ENCODE measurements around the gene RRP15. TPM values are rescaled to one million over a fixed set of nuclear protein-coding genes. Genes with fewer than 3 reads are reported as not detected.

The RRP15 gene
- total and polyA plus RNA-seq, 2 of the 13 experiments (the other 11 are each of a cell fraction or from before 2014, with no cell fraction given), result 2.1 to 37.5 TPM

DNA sequence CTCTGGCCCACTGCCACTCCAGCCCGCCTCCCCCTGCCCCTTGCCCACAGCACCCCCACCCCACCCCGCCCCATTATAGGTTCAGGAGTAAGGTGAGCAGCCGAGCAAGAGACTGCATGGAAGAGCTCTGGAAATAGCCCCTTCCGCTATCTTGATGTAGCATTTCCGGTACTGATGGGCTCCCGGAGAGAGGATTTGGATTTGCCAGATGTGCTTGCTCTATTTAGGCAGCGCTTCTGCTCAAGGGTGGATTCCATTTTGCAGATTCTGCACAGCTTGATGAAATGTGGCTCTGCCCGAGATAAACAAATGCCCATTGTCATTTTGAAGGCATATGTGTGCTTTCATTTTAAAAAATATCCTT is 67.0 kb downstream of the RRP15 start:
- no peak overlapping the region for H3K4me2 ChIP-seq (ENCODE audit: low read depth, low read length)
- no peak overlapping the region for H2AFZ ChIP-seq (ENCODE audit: low read length)
- no peak for TF ChIP-seq PHF8 (CRISPR knock-in tag; IDR thresholded peaks at IDR 0.05)
- TF ChIP-seq ZKSCAN1 (IDR thresholded peaks at IDR 0.05; ENCODE audit: low read length), result no peak
- no peak for TF ChIP-seq ZFAT (CRISPR knock-in tag; conservative IDR thresholded peaks at IDR 0.05)
- TF ChIP-seq ZSCAN29 (CRISPR knock-in tag; conservative IDR thresholded peaks at IDR 0.05), result no peak
- no peak for TF ChIP-seq ZNF605 (CRISPR knock-in tag; IDR thresholded peaks at IDR 0.05)
- TF ChIP-seq ZNF484 (CRISPR knock-in tag; IDR thresholded peaks at IDR 0.05; ENCODE audit: borderline replicate concordance, low read depth), result no peak
- no peak for TF ChIP-seq MYC (CRISPR knock-in tag; IDR thresholded peaks at IDR 0.05; ENCODE audit: borderline replicate concordance)
- TF ChIP-seq NKX3-1 (CRISPR knock-in tag; IDR thresholded peaks at IDR 0.05), result no peak
- TF ChIP-seq MED13 (CRISPR knock-in tag; IDR thresholded peaks at IDR 0.05), result no peak
- TF ChIP-seq ZNF549 (CRISPR knock-in tag; IDR thresholded peaks at IDR 0.05), result no peak
- no peak for TF ChIP-seq RNF2 (conservative IDR thresholded peaks at IDR 0.05; ENCODE audit: low read depth)
- TF ChIP-seq, protein P1, sequence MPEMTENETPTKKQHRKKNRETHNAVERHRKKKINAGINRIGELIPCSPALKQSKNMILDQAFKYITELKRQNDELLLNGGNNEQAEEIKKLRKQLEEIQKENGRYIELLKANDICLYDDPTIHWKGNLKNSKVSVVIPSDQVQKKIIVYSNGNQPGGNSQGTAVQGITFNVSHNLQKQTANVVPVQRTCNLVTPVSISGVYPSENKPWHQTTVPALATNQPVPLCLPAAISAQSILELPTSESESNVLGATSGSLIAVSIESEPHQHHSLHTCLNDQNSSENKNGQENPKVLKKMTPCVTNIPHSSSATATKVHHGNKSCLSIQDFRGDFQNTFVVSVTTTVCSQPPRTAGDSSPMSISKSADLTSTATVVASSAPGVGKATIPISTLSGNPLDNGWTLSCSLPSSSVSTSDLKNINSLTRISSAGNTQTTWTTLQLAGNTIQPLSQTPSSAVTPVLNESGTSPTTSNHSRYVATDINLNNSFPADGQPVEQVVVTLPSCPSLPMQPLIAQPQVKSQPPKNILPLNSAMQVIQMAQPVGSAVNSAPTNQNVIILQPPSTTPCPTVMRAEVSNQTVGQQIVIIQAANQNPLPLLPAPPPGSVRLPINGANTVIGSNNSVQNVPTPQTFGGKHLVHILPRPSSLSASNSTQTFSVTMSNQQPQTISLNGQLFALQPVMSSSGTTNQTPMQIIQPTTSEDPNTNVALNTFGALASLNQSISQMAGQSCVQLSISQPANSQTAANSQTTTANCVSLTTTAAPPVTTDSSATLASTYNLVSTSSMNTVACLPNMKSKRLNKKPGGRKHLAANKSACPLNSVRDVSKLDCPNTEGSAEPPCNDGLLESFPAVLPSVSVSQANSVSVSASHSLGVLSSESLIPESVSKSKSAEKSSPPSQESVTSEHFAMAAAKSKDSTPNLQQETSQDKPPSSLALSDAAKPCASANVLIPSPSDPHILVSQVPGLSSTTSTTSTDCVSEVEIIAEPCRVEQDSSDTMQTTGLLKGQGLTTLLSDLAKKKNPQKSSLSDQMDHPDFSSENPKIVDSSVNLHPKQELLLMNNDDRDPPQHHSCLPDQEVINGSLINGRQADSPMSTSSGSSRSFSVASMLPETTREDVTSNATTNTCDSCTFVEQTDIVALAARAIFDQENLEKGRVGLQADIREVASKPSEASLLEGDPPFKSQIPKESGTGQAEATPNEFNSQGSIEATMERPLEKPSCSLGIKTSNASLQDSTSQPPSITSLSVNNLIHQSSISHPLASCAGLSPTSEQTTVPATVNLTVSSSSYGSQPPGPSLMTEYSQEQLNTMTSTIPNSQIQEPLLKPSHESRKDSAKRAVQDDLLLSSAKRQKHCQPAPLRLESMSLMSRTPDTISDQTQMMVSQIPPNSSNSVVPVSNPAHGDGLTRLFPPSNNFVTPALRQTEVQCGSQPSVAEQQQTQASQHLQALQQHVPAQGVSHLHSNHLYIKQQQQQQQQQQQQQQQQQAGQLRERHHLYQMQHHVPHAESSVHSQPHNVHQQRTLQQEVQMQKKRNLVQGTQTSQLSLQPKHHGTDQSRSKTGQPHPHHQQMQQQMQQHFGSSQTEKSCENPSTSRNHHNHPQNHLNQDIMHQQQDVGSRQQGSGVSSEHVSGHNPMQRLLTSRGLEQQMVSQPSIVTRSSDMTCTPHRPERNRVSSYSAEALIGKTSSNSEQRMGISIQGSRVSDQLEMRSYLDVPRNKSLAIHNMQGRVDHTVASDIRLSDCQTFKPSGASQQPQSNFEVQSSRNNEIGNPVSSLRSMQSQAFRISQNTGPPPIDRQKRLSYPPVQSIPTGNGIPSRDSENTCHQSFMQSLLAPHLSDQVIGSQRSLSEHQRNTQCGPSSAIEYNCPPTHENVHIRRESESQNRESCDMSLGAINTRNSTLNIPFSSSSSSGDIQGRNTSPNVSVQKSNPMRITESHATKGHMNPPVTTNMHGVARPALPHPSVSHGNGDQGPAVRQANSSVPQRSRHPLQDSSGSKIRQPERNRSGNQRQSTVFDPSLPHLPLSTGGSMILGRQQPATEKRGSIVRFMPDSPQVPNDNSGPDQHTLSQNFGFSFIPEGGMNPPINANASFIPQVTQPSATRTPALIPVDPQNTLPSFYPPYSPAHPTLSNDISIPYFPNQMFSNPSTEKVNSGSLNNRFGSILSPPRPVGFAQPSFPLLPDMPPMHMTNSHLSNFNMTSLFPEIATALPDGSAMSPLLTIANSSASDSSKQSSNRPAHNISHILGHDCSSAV (CRISPR knock-in tag; IDR thresholded peaks at IDR 0.05; ENCODE audit: borderline replicate concordance), result no peak
- TF ChIP-seq NFRKB (IDR thresholded peaks at IDR 0.05), result no peak
- TF ChIP-seq, protein P2, sequence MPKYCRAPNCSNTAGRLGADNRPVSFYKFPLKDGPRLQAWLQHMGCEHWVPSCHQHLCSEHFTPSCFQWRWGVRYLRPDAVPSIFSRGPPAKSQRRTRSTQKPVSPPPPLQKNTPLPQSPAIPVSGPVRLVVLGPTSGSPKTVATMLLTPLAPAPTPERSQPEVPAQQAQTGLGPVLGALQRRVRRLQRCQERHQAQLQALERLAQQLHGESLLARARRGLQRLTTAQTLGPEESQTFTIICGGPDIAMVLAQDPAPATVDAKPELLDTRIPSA (CRISPR knock-in tag; IDR thresholded peaks at IDR 0.05; ENCODE audit: borderline replicate concordance), result no peak
- no peak for TF ChIP-seq PAF1 (CRISPR knock-in tag; IDR thresholded peaks at IDR 0.05)
- no peak for TF ChIP-seq SP2 (CRISPR knock-in tag; IDR thresholded peaks at IDR 0.05)
- intact Hi-C loops (cut with micrococcal nuclease; ENCODE audit: unreplicated experiment) (no loop called here), in situ Hi-C loops (cut with HindIII; ENCODE audit: extremely low pct_ligation_motif_present, low pct_unique_long_range_greater_than_20kb) (loop anchor here (25.0 kb wide), 1 partner anchor 960 kb away; no protein-coding TSS in a partner anchor)
- H3K79me2 ChIP-seq (ENCODE audit: insufficient read depth, low read length), result no peaks in the 10 kb centered on the region
- H3K27me3 ChIP-seq (ENCODE audit: control insufficient read depth in 1 of 2, insufficient read depth in 2 of 2, low read length in 2 of 2), result peaks cover 0 to 16% of the 10 kb centered on the region in 2 experiments; a peak in 2 of 5 replicates
- CTCF ChIA-PET (ENCODE audit: low intra/inter-chr PET ratio, low total read pairs), result no interaction called here
- no peaks in the 10 kb centered on the region for H3K9me3 ChIP-seq (ENCODE audit: low read length)
- no peaks in the 10 kb centered on the region for H3K36me3 ChIP-seq (replicated peaks in 1 of 2; ENCODE audit: control insufficient read depth in 1 of 2, insufficient read depth in 2 of 2, low read length in 2 of 2)
- no TSS peak for BruUV-seq (replicated peaks)
- no peak overlapping the region for H3K4me3 ChIP-seq (replicated peaks in 1 of 3; ENCODE audit: insufficient read depth in 1 of 3, low read depth in 2 of 3, low read length in 3 of 3)
- POLR2A ChIA-PET, result no interaction called here
- H3K4me1 ChIP-seq (ENCODE audit: insufficient read depth, low read length), result peaks cover 6% of the 10 kb centered on the region
- no peak overlapping the region for H3K27ac ChIP-seq (ENCODE audit: extremely low read length, insufficient read depth, low read length)
- no peak overlapping the region for H3K9ac ChIP-seq (ENCODE audit: insufficient read depth, low read depth, low read length)
- no peak for FAIRE-seq
- no peak for DNase-seq (ENCODE audit: low spot score)
- H4K20me1 ChIP-seq (ENCODE audit: insufficient read depth, low read length), result no peaks in the 10 kb centered on the region
- WGBS (ENCODE audit: low lambda C conversion rate), result 58% methylated on average over 2 of the region's 8 CpGs
- no peak for ATAC-seq

Measured in HepG2 (cell line).